Measurements from ENCODE around the gene ACHE.

DNA sequence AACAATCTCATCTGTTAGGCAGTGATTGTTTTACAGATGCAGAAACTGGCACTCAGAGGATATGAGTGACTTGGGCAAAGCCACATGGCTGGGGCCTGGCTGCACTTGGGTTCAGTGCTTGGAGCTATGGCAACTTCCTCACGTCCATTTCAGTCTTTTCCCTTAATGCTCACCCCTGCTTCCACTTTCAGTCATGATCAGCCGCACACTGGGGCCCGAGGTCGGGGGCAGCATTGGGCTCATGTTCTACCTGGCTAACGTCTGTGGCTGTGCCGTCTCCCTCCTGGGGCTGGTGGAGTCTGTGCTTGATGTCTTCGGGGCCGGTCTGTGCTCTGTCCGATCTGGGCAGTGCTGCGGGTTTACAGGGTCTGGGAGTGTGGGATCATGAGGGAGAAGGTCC lies 40.2 kb downstream of the ACHE start:
- no peak for TF ChIP-seq CTCF (IDR thresholded peaks at IDR 0.05)
- no peak for TF ChIP-seq EP300 (IDR thresholded peaks at IDR 0.05)
- no peak for TF ChIP-seq POLR2A (IDR thresholded peaks at IDR 0.05)
- TF ChIP-seq POLR2AphosphoS5 (IDR thresholded peaks at IDR 0.05): no peak

All from upper lobe of left lung (tissue), 4 donors.